GM19468 (cell line): Measurements from ENCODE around the gene ZFAND2A.
"Not testable (repeated sequence)": the region's sequence is repeated elsewhere in the genome, so short reads cannot be mapped to it uniquely, and the experiment has no call there.

Experiments
- ATAC-seq: cut with Tn5 transposase; IDR thresholded peaks from one replicate; pipeline ENCODE4 v1.9.1; 2021; ENCODE audit warnings: mild to moderate bottlenecking, moderate library complexity, moderate number of reproducible peaks; ENCODE audit not compliant: unreplicated experiment; ENCODE audit errors: extremely low read depth

The ZFAND2A gene

GRCh38 chr7:1175967-1176851 is 16.2 kb upstream of the ZFAND2A start:
- no peak for ATAC-seq

- ATAC-seq, result no peak
Observed at GRCh38 chr7:1175597-1175966, 15.6 kb upstream of the ZFAND2A start.

GRCh38 chr7:1174881-1175596 is 15.0 kb upstream of the ZFAND2A start:
- ATAC-seq, result no peak

- no peak for ATAC-seq
Observed at GRCh38 chr7:1174002-1174401, 14.0 kb upstream of the ZFAND2A start.

- ATAC-seq, result no peak
Observed at GRCh38 chr7:1172666-1173523, 12.9 kb upstream of the ZFAND2A start.

GRCh38 chr7:1171516-1171915 is 11.5 kb upstream of the ZFAND2A start:
- not testable (repeated sequence) for ATAC-seq

- no peak for ATAC-seq
Observed at GRCh38 chr7:1170741-1171501, 10.9 kb upstream of the ZFAND2A start.

GRCh38 chr7:1169409-1170368 is 9.7 kb upstream of the ZFAND2A start:
- no peak for ATAC-seq

- ATAC-seq, result no peak
Observed at GRCh38 chr7:1168422-1168821, 8.4 kb upstream of the ZFAND2A start.

- ATAC-seq, result no peak
Observed at GRCh38 chr7:1164436-1164835, 4.4 kb upstream of the ZFAND2A start.

- no peak for ATAC-seq
Observed at GRCh38 chr7:1163121-1163520, 3.1 kb upstream of the ZFAND2A start.

- ATAC-seq, result no peak
Observed at GRCh38 chr7:1160670-1161021, 650 bp upstream of the ZFAND2A start.

GRCh38 chr7:1159231-1159630 is 765 bp downstream of the ZFAND2A start:
- not testable (repeated sequence) for ATAC-seq

GRCh38 chr7:1158203-1159126 is 1.5 kb downstream of the ZFAND2A start:
- ATAC-seq, result no peak

- ATAC-seq, result no peak
Observed at GRCh38 chr7:1156782-1157535, 3.0 kb downstream of the ZFAND2A start.

GRCh38 chr7:1155818-1156781 is 3.9 kb downstream of the ZFAND2A start:
- not testable (repeated sequence) for ATAC-seq
